NCI-H187 (cell line): ENCODE data around the gene CLIC4.

ENCODE experiments used
- DNase-seq, 2 experiments: peaks; one replicate each; lab custom pipeline; 2025; lab: John Stamatoyannopoulos, UW

The CLIC4 gene

GRCh38 chr1:24859063-24860010 is 114.1 kb downstream of the CLIC4 start:
- no peak for DNase-seq

GRCh38 chr1:24860841-24861240 is 115.6 kb downstream of the CLIC4 start:
- no peak for DNase-seq

GRCh38 chr1:24861821-24862727 is 116.8 kb downstream of the CLIC4 start:
- DNase-seq = peak in 1 of 2 experiments; percentile 20

GRCh38 chr1:24862775-24863483 is 117.7 kb downstream of the CLIC4 start:
- no peak for DNase-seq

- no peak for DNase-seq
These were observed 119.1 kb downstream of the CLIC4 start for GRCh38 chr1:24864370-24864777.

GRCh38 chr1:24865168-24865567 is 119.9 kb downstream of the CLIC4 start:
- no peak for DNase-seq

GRCh38 chr1:24865587-24865986 is 120.3 kb downstream of the CLIC4 start:
- no peak for DNase-seq

- no peak for DNase-seq
These were observed 121.2 kb downstream of the CLIC4 start for GRCh38 chr1:24866211-24867083.

GRCh38 chr1:24867084-24867870 is 122.0 kb downstream of the CLIC4 start:
- no peak for DNase-seq

GRCh38 chr1:24868016-24868875 is 123.0 kb downstream of the CLIC4 start:
- no peak for DNase-seq

GRCh38 chr1:24870551-24871195 is 125.4 kb downstream of the CLIC4 start:
- no peak for DNase-seq

- DNase-seq = no peak
These were observed 126.2 kb downstream of the CLIC4 start for GRCh38 chr1:24871306-24871901.

- no peak for DNase-seq
These were observed 127.0 kb downstream of the CLIC4 start for GRCh38 chr1:24872061-24872850.

- DNase-seq = no peak
These were observed 127.9 kb downstream of the CLIC4 start for GRCh38 chr1:24873148-24873547.

- no peak for DNase-seq
These were observed 128.8 kb downstream of the CLIC4 start for GRCh38 chr1:24874056-24874455.

- peak in 1 of 2 experiments; percentile 10 for DNase-seq
These were observed 129.5 kb downstream of the CLIC4 start for GRCh38 chr1:24874611-24875234.

- no peak for DNase-seq
These were observed 130.0 kb downstream of the CLIC4 start for GRCh38 chr1:24875257-24875656.
